Testis (tissue), 2 donors: ENCODE data around the gene LMCD1.

Experiments used
- POLR2A ChIP-seq: fragments of 450-650 bp; IDR thresholded peaks from one replicate; pipeline ENCODE4 v1.6.1; 2017; ENCODE audit warnings: antibody characterized with exemption, mild to moderate bottlenecking, moderate library complexity
- TF ChIP-seq, protein P1 (sequence below), 3 experiments: fragments of 450-650 bp in 2 of 3; fragments of 200-600 bp in 1 of 3; sonication (generic) in 1 of 3; IDR thresholded peaks; one replicate each; pipeline ENCODE4 v1.5.1; 2016 to 2019; ENCODE audit warnings: antibody characterized with exemption in 3 of 3, mild to moderate bottlenecking in 2 of 3, moderate library complexity in 1 of 3

DNA sequence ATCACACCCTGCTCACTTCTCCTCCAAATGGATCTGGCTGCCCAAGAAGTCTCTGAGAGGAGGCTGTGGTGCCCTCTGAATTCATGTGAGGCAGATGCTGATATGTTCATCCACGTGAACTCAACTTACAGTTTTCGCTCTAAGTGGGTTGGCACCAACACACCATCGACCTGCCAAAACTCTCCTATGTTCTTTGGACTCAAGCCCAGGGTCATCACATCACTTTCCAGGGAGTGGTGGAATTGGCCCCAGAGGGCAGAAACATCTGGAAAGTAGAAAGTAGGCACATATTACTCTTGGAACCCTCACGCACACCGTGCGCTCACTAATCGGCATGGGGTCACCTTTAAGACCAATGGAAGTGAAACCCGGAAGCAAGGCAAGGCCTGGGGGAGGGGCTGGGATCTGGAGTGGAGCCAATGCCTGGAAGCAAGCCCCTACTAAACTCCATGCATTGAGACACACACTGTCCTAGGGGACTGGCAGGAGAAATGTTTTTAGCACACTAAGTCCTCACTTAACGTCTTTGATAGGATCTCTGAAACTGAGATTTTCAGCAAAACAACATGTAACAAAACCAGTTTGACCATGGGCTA is 101.6 kb downstream of the LMCD1 start:
- TF ChIP-seq, protein P1, sequence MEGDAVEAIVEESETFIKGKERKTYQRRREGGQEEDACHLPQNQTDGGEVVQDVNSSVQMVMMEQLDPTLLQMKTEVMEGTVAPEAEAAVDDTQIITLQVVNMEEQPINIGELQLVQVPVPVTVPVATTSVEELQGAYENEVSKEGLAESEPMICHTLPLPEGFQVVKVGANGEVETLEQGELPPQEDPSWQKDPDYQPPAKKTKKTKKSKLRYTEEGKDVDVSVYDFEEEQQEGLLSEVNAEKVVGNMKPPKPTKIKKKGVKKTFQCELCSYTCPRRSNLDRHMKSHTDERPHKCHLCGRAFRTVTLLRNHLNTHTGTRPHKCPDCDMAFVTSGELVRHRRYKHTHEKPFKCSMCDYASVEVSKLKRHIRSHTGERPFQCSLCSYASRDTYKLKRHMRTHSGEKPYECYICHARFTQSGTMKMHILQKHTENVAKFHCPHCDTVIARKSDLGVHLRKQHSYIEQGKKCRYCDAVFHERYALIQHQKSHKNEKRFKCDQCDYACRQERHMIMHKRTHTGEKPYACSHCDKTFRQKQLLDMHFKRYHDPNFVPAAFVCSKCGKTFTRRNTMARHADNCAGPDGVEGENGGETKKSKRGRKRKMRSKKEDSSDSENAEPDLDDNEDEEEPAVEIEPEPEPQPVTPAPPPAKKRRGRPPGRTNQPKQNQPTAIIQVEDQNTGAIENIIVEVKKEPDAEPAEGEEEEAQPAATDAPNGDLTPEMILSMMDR (IDR thresholded peaks at IDR 0.05): no peak
- TF ChIP-seq POLR2A: no peak
